Gastrocnemius medialis (tissue), 4 donors: ENCODE results near the gene CCDC86.

Source experiments
- CTCF ChIP-seq, 5 experiments: fragments of 450-650 bp in 3 of 5; fragments of 200-600 bp in 2 of 5; sonication (generic) in 2 of 5; IDR thresholded peaks in 4 of 5; conservative IDR thresholded peaks in 1 of 5; 1 replicate in 4 of 5; 2 replicates in 1 of 5; pipeline ENCODE4 v1.5.1; 2016 to 2019; ENCODE audit warnings: antibody characterized with exemption in 5 of 5, mild to moderate bottlenecking in 3 of 5, moderate library complexity in 3 of 5
- POLR2A ChIP-seq, 2 donors: fragments of 450-650 bp; IDR thresholded peaks; one replicate each; pipeline ENCODE4 v1.6.1; 2017; ENCODE audit warnings: antibody characterized with exemption in 2 of 2, mild to moderate bottlenecking in 2 of 2, moderate library complexity in 2 of 2

DNA sequence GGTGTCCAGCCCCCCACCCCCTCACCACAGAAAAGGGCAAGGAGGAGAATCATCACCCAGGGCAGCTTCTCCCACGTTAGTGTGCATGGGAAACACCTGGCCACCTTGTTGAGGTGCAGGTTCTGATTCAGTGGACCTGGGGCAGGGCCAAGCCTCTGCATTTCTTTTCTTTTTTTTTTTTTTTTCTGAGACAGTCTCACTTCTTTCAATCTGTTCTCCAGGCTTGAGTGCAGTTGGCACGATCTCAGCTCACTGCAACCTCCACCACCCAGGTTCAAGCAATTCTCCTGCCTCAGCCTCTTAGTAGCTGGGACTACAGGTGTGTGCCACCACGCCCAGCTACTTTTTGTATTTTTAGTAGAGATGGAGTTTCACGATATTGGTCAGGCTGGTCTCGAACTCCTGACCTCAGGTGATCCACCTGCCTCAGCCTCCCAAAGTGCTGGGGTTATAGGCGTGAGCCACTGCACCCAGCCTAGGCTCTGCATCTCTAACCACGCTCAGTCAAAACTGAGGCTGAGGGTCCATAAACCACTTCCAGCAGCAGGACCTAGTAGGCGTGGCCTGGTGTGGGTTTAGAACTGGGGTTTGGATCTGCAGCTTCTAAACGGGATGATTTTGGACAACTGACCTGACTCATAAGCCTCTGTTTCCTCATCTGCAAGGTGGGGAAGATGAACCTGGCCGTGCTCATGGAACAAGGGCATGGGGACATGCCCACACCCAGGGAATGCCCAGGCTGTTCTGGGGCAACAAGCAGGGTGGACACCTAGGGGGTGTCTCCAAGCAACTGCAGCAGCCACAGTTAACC, 26.2 kb downstream of the CCDC86 start:
- TF ChIP-seq CTCF (IDR thresholded peaks at IDR 0.05 in 4 of 5, conservative IDR thresholded peaks at IDR 0.05 in 1 of 5) (no peak), POLR2A (IDR thresholded peaks at IDR 0.05) (no peak)
